PC-3 (cell line): ENCODE measurements around the gene ZNF490.
"Not testable (repeated sequence)": the region's sequence is repeated elsewhere in the genome, so short reads cannot be mapped to it uniquely, and the experiment has no call there.

Source experiments
- CTCF ChIP-seq: fragments of 300-600 bp; sonication (generic); conservative IDR thresholded peaks from 2 replicates; pipeline ENCODE4 v1.5.1; 2017; ENCODE audit warnings: antibody characterized with exemption, low read depth, mild to moderate bottlenecking, low read length
- EZH2phosphoT487 ChIP-seq: fragments of 300-600 bp; sonication (generic); IDR thresholded peaks from 2 replicates; pipeline ENCODE4 v1.6.1; 2018; ENCODE audit warnings: mild to moderate bottlenecking, antibody characterized with exemption, low read length, borderline replicate concordance

- not testable (repeated sequence) for TF ChIP-seq CTCF, EZH2phosphoT487
Observed at GRCh38 chr19:12643716-12644115, 33.1 kb upstream of the ZNF490 start.
